Measurements from ENCODE around the gene SLC38A11. TPM values are rescaled to one million over a fixed set of nuclear protein-coding genes. Genes with fewer than 3 reads are reported as not detected.

Gene SLC38A11
- total and polyA plus RNA-seq, 2 of the 13 experiments (the other 11 are each of a cell fraction or from before 2014, with no cell fraction given): 14.0 to 14.3 TPM

- TF ChIP-seq KDM5B (CRISPR knock-in tag; IDR thresholded peaks at IDR 0.05; ENCODE audit: borderline replicate concordance) (no peak), ZNF513 (CRISPR knock-in tag; conservative IDR thresholded peaks at IDR 0.05) (no peak), MTF1 (CRISPR knock-in tag; IDR thresholded peaks at IDR 0.05) (no peak), TCF7L2 (IDR thresholded peaks at IDR 0.05; ENCODE audit: low read depth, low read length) (no peak), GTF3A (CRISPR knock-in tag; conservative IDR thresholded peaks at IDR 0.05) (no peak), EHMT2 (IDR thresholded peaks at IDR 0.05; ENCODE audit: borderline replicate concordance, low read depth, low read length) (peak; percentile 92), RAD51 (IDR thresholded peaks at IDR 0.05; ENCODE audit: borderline replicate concordance) (no peak), NFAT5 (CRISPR knock-in tag; IDR thresholded peaks at IDR 0.05) (no peak), CREM (IDR thresholded peaks at IDR 0.05) (peak; percentile 51; the same call in 1 of the 2 replicates), CREM (CRISPR knock-in tag; IDR thresholded peaks at IDR 0.05) (no peak), ZNF570 (CRISPR knock-in tag; IDR thresholded peaks at IDR 0.05; ENCODE audit: borderline replicate concordance) (no peak), JUND (CRISPR knock-in tag; IDR thresholded peaks at IDR 0.05) (no peak), ATF6 (CRISPR knock-in tag; conservative IDR thresholded peaks at IDR 0.05) (no peak), ZNF768 (CRISPR knock-in tag; IDR thresholded peaks at IDR 0.05) (no peak), THAP11 (CRISPR knock-in tag; IDR thresholded peaks at IDR 0.05) (peak; percentile 40), ZNF574 (CRISPR knock-in tag; IDR thresholded peaks at IDR 0.05) (peak; percentile 42; the same call in 1 of the 2 replicates), ZNF441 (CRISPR knock-in tag; IDR thresholded peaks at IDR 0.05; ENCODE audit: borderline replicate concordance) (no peak), IRF2 (CRISPR knock-in tag; IDR thresholded peaks at IDR 0.05) (peak; percentile 82; the same call in 1 of the 2 replicates)
Observed at GRCh38 chr2:164875334-164876205, 79.8 kb downstream of the SLC38A11 start (continued).

Data from HepG2 (cell line).